Lower leg skin (tissue), 4 donors: ENCODE data around the gene SYNE2. TPM values are rescaled to one million over a fixed set of nuclear protein-coding genes. Genes with fewer than 3 reads are reported as not detected.

Source experiments
- DNase-seq, 2 donors: peaks; one replicate each; pipeline ENCODE4 v3.0.0-alpha.2; 2019; ENCODE audit warnings: low spot score in 2 of 2
- H3K4me3 ChIP-seq: fragments of 200-600 bp; sonication (generic); 2 replicates; pipeline ENCODE4 v1.5.1; 2017; ENCODE audit warnings: mild to moderate bottlenecking, low read depth; ENCODE audit not compliant: poor library complexity, severe bottlenecking
- CTCF ChIP-seq, 3 donors: fragments of 450-650 bp; IDR thresholded peaks; one replicate each; pipeline ENCODE4 v1.5.1; 2016; ENCODE audit warnings: antibody characterized with exemption in 3 of 3, mild to moderate bottlenecking in 3 of 3, moderate library complexity in 2 of 3
- POLR2A ChIP-seq, 2 donors: fragments of 450-650 bp; IDR thresholded peaks; one replicate each; pipeline ENCODE4 v1.6.1; 2016 to 2017; ENCODE audit warnings: antibody characterized with exemption in 2 of 2, mild to moderate bottlenecking in 1 of 2, moderate library complexity in 1 of 2
- WGBS, 2 donors: methylation state at CpG; one replicate each; pipeline ENCODE4 v1.1.5; 2018; 5-methylcytosine and 5-hydroxymethylcytosine counted together
- intact Hi-C: fragments of 100-400 bp; cut with DNase I; formaldehyde crosslinking; loops from one replicate; pipeline ENCODE4 v1.15.0; 2023; ENCODE audit warnings: low total_unique reads
- total RNA-seq, 4 donors: library from RNA; depleted of rRNA; stranded (reverse); fragments of >200 nt; gene quantifications; one replicate each; pipeline ENCODE4 v1.1.0, GENCODE V29; 2016

The SYNE2 gene
- total RNA-seq, 4 donors from 2014 or later: 200 to 479 (median 232) TPM

GRCh38 chr14:63982156-63982555 is 129.4 kb downstream of the SYNE2 start:
- TF ChIP-seq CTCF (IDR thresholded peaks at IDR 0.05) (no peak), POLR2A (IDR thresholded peaks at IDR 0.05) (no peak)
- intact Hi-C loops: no loop called here

DNA sequence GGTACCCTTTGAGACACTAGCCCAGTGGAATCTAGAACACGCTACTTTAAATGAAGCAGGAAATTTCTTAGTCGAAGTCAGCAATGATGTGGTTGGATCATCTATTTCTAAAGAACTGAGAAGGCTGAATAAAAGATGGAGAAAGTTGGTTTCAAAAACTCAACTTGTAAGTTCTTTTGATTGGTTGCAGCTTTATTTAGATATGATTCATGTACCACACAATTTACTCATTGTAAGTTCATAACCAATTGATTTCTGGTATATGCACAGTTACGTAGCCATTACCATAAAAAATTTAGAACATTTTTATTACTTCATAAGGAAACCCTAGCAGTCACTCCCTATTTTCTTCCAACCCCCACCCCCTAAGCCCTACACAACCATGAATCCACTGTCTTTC is 129.8 kb downstream of the SYNE2 start:
- WGBS, 2 donors: 93% methylated on average over 3 of the region's 3 CpGs
- no peak overlapping the region for H3K4me3 ChIP-seq
- intact Hi-C loops: no loop called here
- no peak for DNase-seq
- TF ChIP-seq CTCF (IDR thresholded peaks at IDR 0.05) (no peak), POLR2A (IDR thresholded peaks at IDR 0.05) (no peak)

More at GRCh38 chr14:63982156-63982555, 129.4 kb downstream of the SYNE2 start:
- no peak for DNase-seq
- H3K4me3 ChIP-seq: no peak overlapping the region
- 98% methylated on average over 3 of the region's 3 CpGs for WGBS, 2 donors

GRCh38 chr14:63986789-63987533 is 134.2 kb downstream of the SYNE2 start:
- DNase-seq: no peak
- intact Hi-C loops: no loop called here
- TF ChIP-seq POLR2A (IDR thresholded peaks at IDR 0.05) (no peak), CTCF (IDR thresholded peaks at IDR 0.05) (no peak)
- WGBS, 2 donors: 85 to 89% methylated on average over 15 of the region's 15 CpGs
- no peak overlapping the region for H3K4me3 ChIP-seq

GRCh38 chr14:63988579-63988978 is 135.8 kb downstream of the SYNE2 start:
- intact Hi-C loops: no loop called here
- no peak for TF ChIP-seq POLR2A (IDR thresholded peaks at IDR 0.05)
- TF ChIP-seq CTCF (IDR thresholded peaks at IDR 0.05): no peak
- DNase-seq: no peak
- no peak overlapping the region for H3K4me3 ChIP-seq
- 73 to 86% methylated on average over 4 of the region's 4 CpGs for WGBS, 2 donors

GRCh38 chr14:63991833-63992232 is 139.0 kb downstream of the SYNE2 start:
- H3K4me3 ChIP-seq: no peak overlapping the region
- TF ChIP-seq POLR2A (IDR thresholded peaks at IDR 0.05) (no peak), CTCF (IDR thresholded peaks at IDR 0.05) (no peak)
- intact Hi-C loops: no loop called here
- 88 to 92% methylated on average over 7 of the region's 7 CpGs for WGBS, 2 donors
- DNase-seq: no peak

- intact Hi-C loops: no loop called here
- WGBS, 2 donors: 52 to 64% methylated on average over 6 of the region's 6 CpGs
- no peak overlapping the region for H3K4me3 ChIP-seq
- DNase-seq: peak in 1 of 2 donors; percentile 68
- TF ChIP-seq CTCF (IDR thresholded peaks at IDR 0.05): no peak
- TF ChIP-seq POLR2A (IDR thresholded peaks at IDR 0.05): no peak
These were observed 140.1 kb downstream of the SYNE2 start for GRCh38 chr14:63992858-63993257.
